ENCODE measurements around the gene TAL2.
"Not testable (repeated sequence)": the region's sequence is repeated elsewhere in the genome, so short reads cannot be mapped to it uniquely, and the experiment has no call there.

The TAL2 gene

DNA sequence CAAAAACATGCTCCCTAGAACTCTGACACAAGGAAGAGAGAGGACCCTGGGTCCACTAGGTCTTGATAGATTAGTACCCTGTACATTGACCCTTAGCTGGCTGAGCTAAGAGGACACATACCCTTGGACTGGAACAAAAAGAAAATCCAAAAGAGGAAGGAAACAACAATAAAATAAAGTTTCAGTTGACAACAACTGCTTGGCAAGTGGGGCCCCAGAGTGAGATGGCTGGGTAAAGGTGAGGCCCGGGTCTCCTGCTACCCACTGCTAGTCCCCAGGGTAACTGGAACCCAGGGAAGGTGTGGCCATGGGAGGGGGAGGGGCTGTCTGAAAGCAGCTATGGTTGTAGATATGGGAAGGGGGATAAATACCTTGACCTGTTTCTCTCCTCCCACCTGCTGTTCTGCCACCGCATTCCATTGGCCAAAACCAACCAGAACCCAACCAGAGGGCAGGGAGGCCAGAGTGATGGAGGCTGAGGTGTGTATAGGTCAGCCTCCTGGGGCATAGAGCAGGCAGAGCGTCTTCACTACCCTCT lies 11.7 kb downstream of the TAL2 start:
- in situ Hi-C loops (cut with HindIII; ENCODE audit: low sequenced_read_pairs), result no loop called here

DNA sequence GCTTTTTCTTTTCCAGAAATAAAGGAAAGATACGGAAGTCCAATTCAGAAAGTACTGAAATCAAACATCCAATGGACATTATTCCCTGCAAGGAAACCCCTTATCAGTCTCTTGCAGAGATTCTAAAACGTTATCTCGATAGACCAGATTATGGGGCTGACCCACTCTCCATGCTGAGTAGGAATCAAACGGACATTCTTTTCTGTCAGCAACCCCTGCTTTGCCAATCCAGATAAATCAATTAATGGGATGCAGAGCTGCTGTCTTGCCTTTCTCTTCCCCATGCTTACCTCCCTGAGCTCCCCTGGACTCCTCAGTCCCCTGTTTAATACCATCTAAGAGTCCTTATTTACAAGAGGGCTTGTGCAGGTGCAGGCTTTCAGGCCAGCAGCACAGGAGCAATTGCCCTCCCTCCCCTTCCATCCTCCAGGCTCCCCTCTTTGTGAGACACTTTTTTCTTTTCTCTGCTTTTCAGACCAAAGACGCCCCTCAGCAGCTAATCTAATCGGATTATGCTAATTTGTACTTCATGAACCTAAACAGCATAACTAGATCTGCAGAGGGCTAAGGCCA lies 14.2 kb downstream of the TAL2 start:
- in situ Hi-C loops (cut with HindIII; ENCODE audit: low sequenced_read_pairs), result no loop called here

DNA sequence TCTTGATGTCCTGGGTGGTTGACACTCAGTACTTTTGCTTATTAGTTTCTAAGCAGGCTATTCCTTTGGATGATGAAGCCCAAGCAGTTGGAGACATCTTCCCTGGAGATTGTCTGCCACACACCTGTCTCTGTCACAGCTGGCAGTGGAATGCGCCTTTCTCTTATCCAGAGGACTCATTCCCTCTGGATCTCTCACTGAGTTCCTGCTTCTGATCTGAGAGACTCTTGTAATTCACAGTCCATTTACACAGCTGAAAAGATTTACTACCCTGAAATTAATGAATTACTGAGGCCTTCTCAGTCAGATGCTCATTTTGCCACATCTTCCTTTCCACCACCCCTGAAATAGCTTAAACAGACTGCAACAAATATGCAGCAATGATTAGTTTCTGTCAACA lies 15.9 kb downstream of the TAL2 start:
- in situ Hi-C loops (cut with HindIII; ENCODE audit: low sequenced_read_pairs), result no loop called here

DNA sequence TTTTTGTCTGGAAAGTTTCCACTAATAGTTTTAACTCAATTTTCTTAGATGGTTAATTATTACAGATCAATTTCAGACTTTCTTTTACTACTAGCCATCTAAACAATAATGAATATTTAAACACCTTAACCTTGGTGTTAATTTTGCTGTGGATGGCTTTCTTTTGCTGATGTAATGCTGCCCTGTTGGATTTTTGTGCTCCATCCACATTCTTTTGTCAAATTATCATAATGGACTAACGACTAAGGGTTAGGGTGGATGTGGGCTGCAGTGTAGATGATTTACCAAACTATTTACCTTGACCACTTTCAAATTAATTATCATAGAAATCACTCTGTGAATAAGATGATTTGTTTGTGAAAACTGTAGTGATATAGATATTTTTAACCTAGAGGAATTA lies 16.5 kb downstream of the TAL2 start:
- in situ Hi-C loops (cut with HindIII; ENCODE audit: low sequenced_read_pairs), result no loop called here

DNA sequence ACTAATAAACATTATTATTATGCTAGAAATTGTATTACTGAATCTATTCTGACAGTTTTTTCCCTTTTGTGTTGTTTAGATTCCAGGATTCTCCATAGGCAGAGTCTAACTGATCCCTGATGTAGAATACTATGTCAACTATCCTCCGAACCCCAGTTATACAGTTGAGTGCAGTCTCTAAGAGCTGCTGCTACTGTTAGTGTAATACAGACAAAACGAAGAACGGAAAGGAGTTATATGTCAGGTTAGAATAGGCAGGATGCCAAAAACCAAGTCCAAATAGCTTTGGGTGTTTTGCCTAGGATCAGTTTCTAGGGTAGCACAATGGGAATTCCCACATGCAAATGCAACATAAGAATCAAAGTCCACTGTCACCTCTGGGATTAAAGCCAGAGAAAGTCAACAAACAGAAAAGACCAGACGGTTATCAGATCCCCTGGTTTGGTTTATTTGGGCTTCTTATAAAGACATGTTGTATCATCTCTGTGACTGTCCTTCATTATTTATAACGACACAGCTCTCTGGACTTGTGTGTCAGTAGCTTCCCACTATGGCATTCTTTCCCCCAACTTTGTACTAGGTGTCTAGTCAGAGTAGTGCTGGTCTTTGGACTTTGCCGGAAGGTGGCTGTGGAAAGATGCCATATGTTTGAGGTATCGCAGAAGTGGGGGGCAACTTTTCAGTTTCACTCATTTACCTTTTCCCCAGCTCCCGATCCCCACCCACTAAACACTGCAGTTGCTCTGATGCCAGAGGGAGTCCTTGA lies 17.2 kb downstream of the TAL2 start:
- in situ Hi-C loops (cut with HindIII; ENCODE audit: low sequenced_read_pairs), result no loop called here

DNA sequence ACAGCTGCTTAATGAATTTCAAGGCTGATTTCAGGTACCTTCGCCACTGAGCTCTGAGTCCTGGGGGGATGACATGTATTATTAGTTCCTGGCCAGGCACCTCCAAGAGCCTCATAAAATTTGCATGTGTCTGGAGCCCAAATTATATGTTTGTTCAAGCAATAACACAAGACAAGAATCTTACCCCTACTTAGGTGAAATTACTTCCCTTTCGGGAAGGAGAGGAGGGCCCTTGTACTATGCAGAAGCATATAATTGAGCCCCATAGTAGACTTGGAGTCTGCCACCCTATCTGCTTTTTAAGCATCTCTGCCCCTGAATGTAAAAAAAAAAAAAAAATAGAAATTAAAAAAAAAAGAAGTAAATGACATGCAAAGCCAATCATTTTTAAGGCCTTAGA lies 19.1 kb downstream of the TAL2 start:
- in situ Hi-C loops (cut with HindIII; ENCODE audit: low sequenced_read_pairs), result no loop called here

DNA sequence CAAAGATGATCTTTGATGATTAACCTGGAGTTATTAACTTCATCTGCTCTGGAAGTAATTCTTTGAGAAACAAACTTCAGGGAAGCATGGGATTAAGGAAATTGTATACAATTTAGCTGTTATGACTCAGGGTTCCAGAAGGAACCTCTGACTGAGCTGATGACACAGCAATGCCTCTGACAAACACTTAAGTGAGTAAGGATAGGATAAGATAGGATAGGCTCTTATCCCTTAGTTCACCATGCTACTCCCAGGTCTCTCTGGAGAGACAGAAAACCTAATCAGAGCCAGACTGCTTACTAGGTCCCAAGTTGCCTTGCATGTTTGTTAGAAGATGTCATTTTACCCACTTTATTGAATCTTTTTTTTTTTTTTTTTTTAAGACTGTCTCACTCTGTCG lies 19.5 kb downstream of the TAL2 start:
- in situ Hi-C loops (cut with HindIII; ENCODE audit: low sequenced_read_pairs), result no loop called here

DNA sequence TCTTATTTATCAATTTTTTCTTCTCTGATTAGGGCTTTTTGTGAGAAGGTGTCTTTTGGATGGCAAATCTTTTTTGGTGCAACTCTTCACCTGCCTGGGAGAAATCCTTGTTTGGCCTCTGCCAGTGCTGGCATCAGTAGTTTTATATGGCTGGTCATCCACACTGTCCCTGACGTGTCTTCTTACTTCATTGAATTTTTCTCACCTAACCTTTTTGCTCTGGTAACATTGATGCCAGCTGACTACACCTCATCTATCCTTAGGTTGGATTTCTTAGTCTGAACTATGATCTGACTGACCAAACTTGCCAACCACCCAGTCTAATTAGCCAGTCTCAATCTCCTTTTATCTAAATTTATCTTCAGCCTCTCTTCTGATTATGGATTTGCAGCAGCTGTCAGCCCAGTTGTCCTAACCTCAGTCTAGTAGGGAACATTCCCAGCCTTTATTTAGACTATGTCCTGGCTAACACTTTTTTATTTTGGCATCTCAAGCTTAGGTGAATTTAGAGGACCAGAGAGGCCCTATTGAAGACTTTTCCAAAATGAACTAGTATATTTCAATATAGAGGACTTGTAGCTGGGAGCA lies 21.5 kb downstream of the TAL2 start:
- in situ Hi-C loops (cut with HindIII; ENCODE audit: low sequenced_read_pairs), result no loop called here

DNA sequence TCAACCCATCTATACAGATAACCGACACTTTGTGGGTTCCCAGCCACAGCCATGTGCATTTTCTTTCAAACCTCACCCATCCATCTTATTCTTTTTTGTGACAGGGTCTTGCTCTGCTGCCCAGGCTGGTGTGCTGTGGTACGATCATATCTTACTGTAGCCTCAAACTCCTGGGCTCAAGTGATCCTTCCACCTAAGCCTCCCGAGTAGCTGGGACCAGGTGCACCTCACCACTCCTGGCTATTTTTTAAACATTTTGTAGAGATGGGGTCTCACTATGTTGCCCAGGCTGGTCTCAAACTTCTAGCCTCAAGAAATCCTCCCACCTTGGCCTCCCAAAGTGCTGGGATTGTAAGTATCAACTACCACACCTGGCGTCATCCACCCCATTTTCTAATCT lies 24.7 kb downstream of the TAL2 start:
- in situ Hi-C loops (cut with HindIII; ENCODE audit: low sequenced_read_pairs), result no loop called here

DNA sequence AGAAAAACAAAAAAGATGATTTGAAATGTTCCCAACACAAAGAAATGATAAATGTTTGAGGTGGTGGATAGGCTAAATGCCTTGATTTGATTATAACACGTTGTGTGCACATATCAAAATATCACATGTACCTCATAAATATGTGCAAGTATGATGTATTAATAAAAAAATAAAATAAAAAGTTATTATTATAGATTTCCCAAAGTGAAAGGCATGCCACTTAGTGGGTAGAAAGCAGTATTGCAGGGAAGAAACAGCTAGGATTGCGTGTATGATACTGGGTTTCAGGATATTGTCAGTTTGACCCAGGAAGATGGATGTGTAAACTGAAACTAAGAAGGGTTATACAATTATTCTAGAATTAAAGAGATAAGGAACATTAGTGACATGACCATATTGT lies 28.5 kb downstream of the TAL2 start:
- in situ Hi-C loops (cut with HindIII; ENCODE audit: low sequenced_read_pairs), result no loop called here

DNA sequence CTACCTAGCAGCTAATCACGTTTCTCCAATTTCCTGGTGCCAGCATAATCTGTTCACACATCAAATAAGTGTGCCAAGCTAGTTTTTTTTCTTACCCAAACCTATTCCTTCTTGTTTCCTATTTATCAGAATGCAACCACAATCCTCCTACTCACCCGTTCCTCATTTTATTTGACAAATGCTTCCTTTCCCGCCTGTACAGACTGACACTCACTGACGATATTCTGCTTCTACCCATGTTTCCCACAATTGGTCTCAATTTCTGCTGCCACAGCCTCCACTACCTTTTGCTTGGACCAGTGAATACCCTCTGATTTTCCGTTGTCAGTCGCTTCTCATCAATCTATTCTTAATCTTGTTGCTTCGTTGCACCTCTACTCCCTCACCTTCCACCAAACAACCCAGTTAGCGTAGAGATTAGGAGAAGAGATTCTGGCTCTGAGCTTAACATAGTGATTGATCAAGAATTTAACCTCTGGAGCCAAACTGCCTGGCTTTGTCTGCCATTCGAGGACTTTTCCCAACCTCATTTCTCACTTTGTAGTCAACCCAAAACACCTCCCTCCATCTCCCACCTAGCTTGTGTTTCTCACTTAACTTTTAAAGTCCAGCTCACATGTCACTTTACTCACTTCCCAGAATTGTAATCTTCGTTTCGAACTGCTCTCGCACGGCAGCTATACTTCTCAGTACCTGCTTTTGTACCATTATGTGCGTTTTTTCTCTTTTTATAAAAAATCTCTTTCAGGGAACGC lies 31.4 kb downstream of the TAL2 start:
- in situ Hi-C loops (cut with HindIII; ENCODE audit: low sequenced_read_pairs), result no loop called here

DNA sequence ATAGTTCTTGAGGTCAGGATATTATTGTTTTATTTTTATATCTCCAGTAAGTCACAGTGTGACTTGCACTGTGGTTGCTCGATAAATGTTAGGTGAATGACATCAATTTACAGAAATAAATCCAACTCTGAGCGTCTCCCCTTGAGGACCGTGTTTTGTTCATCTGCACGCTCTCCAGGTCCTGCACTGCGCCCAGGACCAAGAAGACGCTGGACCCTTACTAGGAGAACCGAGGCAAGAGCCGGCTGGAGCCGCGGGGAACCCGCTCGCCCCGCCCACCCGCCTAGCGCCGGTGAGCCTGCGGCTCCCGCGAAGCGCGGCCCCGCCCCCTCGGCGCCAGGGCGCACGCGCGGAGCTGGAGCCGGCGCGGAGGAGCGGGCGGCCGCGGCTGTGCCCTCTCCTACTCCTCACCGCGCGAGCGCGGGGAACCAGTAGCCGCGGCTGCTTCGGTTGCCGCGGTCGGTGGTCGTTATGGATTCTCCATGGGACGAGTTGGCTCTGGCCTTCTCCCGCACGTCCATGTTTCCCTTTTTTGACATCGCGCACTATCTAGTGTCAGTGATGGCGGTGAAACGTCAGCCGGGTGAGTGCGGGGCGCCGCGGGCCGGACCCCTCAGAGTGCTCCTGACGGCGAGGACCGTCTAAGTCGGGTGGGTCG lies 32.1 kb downstream of the TAL2 start, which contains the start of gene TMEM38B:
TMEM38B (plus strand) TSS at position 352 of the 658 bp plus-strand sequence; CDS start at position 472, 120 bp downstream.
- in situ Hi-C loops (cut with HindIII; ENCODE audit: low sequenced_read_pairs), result no loop called here

DNA sequence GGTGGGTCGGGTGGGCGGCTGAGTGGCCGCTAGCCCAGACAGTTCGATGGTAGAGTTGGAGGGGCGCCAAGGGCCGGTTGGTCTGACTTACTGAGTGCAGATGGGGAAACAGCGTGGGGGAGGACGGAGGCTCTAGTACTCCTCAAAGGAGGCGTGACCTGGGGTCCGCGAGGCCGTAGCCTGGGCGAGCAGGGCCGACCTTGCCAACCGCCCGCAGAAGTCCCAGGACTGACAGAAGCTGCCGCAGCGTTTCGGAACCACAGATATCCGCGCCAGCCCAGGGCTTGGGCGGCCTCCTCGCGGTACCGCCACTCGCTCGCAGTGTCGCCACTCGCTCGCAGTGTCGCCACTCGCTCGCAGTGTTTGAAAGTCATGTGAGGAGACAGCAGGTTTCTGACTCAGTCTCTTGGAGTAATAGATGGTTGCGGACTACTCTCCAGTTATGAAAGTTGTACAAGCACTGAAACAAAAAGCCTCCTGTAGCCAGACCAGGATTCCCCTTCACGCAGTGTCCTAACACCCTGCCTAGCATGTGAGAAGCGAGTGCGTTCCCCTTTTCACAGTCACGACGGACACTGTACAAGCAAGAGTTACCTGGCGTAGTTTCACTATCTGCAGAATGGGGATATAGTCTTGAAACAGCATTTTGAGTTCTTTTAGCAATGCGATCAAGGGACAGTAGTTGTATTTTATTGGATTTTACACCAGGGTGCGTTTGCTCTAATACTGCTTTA lies 32.8 kb downstream of the TAL2 start:
- in situ Hi-C loops (cut with HindIII; ENCODE audit: low sequenced_read_pairs), result no loop called here

DNA sequence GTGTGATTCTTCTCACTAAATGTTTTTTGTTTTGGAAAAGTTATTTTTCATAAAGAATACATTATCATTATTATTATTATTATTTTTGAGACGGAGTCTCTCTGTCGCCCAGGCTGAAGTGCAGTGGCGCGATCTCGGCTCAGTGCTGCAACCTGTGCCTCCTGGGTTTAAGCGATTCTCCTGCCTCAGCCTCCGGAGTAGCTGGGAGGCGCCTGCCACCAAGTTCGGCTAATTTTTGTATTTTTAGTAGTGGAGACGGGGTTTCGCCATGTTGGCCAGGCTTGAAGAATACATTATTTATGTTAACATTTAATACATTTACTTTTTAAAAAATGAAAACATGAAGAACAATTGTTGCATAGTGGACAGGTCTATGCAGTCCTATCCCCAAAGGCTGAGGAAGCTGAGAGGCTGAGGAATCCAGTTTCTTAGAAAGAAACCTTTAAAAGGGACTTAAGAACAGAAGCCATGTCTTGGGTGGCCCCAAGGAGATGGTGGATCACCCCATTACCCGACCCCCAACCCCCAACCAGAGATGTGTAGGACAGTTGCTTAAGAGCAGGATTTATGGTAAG lies 34.0 kb downstream of the TAL2 start:
- in situ Hi-C loops (cut with HindIII; ENCODE audit: low sequenced_read_pairs), result no loop called here

DNA sequence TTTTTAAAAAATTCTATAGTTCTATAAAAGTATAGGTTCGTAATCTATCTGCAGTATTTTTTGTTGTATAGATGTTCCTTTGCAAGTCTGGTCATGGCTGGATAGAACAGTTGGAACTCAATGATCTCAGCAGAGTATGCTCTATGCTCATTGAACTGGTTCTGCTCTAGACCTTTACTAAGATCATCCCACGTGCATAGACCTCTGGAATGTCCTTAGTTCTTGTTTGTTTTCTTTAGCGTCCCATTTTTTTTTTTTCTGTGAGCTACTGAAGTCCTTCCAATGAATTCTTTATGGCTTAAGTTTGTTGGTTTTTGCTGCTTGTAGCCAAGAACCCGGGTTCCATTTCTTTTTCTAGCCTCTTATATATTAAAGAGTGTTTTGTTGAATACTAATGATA lies 35.6 kb downstream of the TAL2 start:
- in situ Hi-C loops (cut with HindIII; ENCODE audit: low sequenced_read_pairs), result no loop called here

DNA sequence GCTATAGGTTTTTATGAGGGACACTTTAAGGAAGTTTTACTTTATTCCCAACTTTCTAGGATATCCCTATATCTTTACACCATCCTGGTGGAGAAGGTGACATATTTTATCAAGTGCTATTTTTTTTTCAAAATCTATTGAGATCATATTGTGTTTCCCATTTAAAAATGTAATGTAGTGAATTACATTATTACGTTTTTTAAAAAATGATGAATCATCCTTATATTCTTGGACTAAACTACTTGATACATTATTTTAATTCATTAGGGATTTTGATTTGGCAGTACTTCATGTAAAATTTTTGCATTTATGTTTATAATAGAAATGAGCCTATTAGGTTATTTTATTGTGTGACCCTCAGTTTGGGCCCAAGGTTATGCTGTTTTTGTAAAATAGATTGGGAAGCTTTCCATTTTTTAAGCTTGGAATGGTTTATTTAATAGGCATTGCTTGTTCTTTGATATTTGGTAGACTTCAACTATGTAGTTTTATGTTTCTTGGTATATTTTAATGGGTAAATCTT lies 36.2 kb downstream of the TAL2 start:
- in situ Hi-C loops (cut with HindIII; ENCODE audit: low sequenced_read_pairs), result no loop called here

DNA sequence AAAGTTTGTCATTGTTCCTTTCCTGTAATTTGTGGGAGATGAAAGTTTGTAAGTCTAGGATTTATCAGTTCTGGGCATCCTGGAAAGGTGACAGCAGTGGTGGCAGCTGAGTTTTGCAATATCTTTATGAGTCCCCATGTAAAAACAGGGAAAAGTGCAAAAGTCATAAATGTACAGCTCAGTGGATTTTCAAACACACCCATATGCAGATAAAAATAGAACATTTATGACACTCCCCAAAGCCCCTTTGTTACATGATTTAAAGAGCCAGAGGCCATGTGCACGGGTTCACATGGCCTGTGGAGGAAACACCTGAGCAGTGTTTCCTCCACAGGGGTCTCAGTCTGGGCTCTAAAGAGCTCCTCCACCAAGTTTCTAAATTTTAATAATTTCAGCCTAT lies 38.4 kb downstream of the TAL2 start:
- in situ Hi-C loops (cut with HindIII; ENCODE audit: low sequenced_read_pairs), result no loop called here

DNA sequence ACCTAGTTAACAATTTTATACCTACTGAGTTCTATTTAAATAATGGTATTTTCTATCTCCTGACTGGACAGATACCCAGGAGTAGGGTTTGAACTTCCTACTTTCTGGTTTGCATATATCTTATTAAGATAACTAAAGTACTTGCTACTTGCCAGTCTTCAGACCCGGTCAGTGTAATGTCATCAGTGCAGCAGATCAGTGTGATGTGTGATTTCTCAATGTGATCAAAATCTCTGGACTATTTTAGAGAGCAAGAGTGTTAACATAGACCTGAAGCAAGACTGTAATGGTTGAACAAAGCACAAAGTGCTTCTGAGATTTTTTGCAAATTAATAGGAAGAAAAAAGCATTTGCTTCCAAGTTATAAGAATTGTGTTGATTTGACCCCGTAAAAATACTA lies 38.9 kb downstream of the TAL2 start:
- in situ Hi-C loops (cut with HindIII; ENCODE audit: low sequenced_read_pairs), result no loop called here

DNA sequence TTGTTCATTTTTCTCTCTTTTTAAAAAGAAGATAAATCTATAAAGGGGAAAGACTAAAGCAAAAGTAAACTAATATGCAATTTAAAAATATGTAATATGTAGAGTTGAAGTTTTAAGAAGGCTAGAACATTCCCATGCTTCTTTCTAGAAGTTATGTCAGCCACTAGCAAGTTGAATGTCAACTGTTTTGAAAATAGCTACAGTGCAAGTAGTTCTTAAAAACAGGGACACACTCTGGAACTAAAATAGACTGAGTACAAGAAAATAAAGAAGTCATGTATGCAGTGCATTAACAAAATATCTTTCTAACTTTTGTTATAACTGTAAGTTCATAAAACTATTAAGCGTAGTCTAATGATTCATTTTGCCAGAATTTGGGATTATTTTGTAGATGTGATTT lies 40.0 kb downstream of the TAL2 start:
- in situ Hi-C loops (cut with HindIII; ENCODE audit: low sequenced_read_pairs), result no loop called here

DNA sequence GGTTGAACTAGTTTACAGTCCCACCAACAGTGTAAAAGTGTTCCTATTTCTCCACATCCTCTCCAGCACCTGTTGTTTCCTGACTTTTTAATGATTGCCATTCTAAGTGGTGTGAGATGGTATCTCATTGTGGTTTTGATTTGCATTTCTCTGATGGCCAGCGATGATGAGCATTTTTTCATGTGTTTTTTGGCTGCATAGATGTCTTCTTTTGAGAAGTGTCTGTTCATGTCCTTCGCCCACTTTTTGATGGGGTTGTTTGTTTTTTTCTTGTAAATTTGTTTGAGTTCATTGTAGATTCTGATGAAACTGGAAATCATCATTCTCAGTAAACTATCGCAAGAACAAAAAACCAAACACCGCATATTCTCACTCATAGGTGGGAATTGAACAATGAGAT lies 41.4 kb downstream of the TAL2 start:
- in situ Hi-C loops (cut with HindIII; ENCODE audit: low sequenced_read_pairs), result not testable (repeated sequence)
